CD14-positive monocyte (primary cell): Measurements from ENCODE around the gene ARHGAP11A. TPM values are rescaled to one million over a fixed set of nuclear protein-coding genes. Genes with fewer than 3 reads are reported as not detected.

Experiments used
- DNase-seq, 3 donors: peaks; one replicate each; pipeline ENCODE4 v3.0.0-alpha.2; 2011 to 2022
- H2AFZ ChIP-seq: 2 replicates; pipeline ENCODE4 v1.6.0; 2012; ENCODE audit warnings: mild to moderate bottlenecking, low read depth, low read length, inconsistent platforms; ENCODE audit not compliant: insufficient read depth, poor library complexity, severe bottlenecking
- H3K27ac ChIP-seq, 2 donors: 1 replicate in 1 of 2; 2 replicates in 1 of 2; pipeline ENCODE4 v1.5.1; 2012 to 2013; ENCODE audit warnings: low read length in 2 of 2, control low read depth in 1 of 2, inconsistent platforms in 1 of 2, low read depth in 1 of 2, mild to moderate bottlenecking in 1 of 2
- H3K27me3 ChIP-seq, 2 donors: one replicate each; pipeline versions ENCODE4 v1.6.0 to v1.6.1; 2011 to 2013; ENCODE audit warnings: low read length in 2 of 2; ENCODE audit not compliant: control insufficient read depth in 2 of 2, insufficient read depth in 2 of 2
- H3K36me3 ChIP-seq, 2 donors: replicated peaks in 1 of 2; 1 replicate in 1 of 2; 2 replicates in 1 of 2; pipeline versions ENCODE4 v1.5.1 to v1.6.1; 2012 to 2013; ENCODE audit warnings: low read length in 2 of 2, control low read depth in 1 of 2, inconsistent platforms in 1 of 2, mild to moderate bottlenecking in 1 of 2; ENCODE audit not compliant: insufficient read depth in 2 of 2, control insufficient read depth in 1 of 2
- H3K4me1 ChIP-seq, 2 donors: 1 replicate in 1 of 2; 2 replicates in 1 of 2; pipeline versions ENCODE4 v1.5.1 to v1.6.1; 2012 to 2013; ENCODE audit warnings: low read length in 2 of 2, control low read depth in 1 of 2, inconsistent platforms in 1 of 2, mild to moderate bottlenecking in 1 of 2, moderate library complexity in 1 of 2; ENCODE audit not compliant: insufficient read depth in 2 of 2, control insufficient read depth in 1 of 2
- H3K4me2 ChIP-seq: replicated peaks from 2 replicates; pipeline ENCODE3; 2012; ENCODE audit warnings: low read length, moderate library complexity, mild to moderate bottlenecking; ENCODE audit not compliant: poor library complexity, severe bottlenecking; ENCODE audit errors: extremely low read depth
- H3K4me3 ChIP-seq, 3 experiments: fragments of 200-600 bp in 1 of 3; sonication (generic) in 1 of 3; replicated peaks in 1 of 3; 1 replicate in 2 of 3; 2 replicates in 1 of 3; pipeline ENCODE4 v1.5.1; 2011 to 2013; ENCODE audit warnings: low read length in 3 of 3, mild to moderate bottlenecking in 3 of 3, control low read depth in 2 of 3, low read depth in 2 of 3, inconsistent platforms in 1 of 3, moderate library complexity in 1 of 3
- H3K79me2 ChIP-seq: 2 replicates; pipeline ENCODE4 v1.6.0; 2012; ENCODE audit warnings: mild to moderate bottlenecking, control low read depth, inconsistent platforms, low read length, moderate library complexity; ENCODE audit not compliant: insufficient read depth
- H3K9ac ChIP-seq: 2 replicates; pipeline ENCODE4 v1.6.0; 2017; ENCODE audit warnings: low read length, mild to moderate bottlenecking; ENCODE audit not compliant: insufficient read depth, poor library complexity, severe bottlenecking
- H3K9me3 ChIP-seq, 2 donors: replicated peaks in 1 of 2; 1 replicate in 1 of 2; 2 replicates in 1 of 2; pipeline versions ENCODE4 v1.5.1 to v1.6.1; 2012 to 2013; ENCODE audit warnings: low read length in 2 of 2, control low read depth in 1 of 2; ENCODE audit not compliant: control insufficient read depth in 1 of 2, insufficient read depth in 1 of 2
- H4K20me1 ChIP-seq: 2 replicates; pipeline ENCODE4 v1.6.0; 2012; ENCODE audit warnings: mild to moderate bottlenecking, low read length, control low read depth, moderate library complexity; ENCODE audit not compliant: insufficient read depth
- H3K27ac Mint-ChIP-seq, 7 donors: one replicate each; pipeline ENCODE4 v1.8.0; 2020; ENCODE audit warnings: mild to moderate bottlenecking in 7 of 7, mixed read lengths in 7 of 7, moderate library complexity in 6 of 7, inconsistent platforms in 2 of 7
- H3K27me3 Mint-ChIP-seq, 3 donors: one replicate each; pipeline ENCODE4 v1.8.0; 2021 to 2022; ENCODE audit warnings: low read depth in 3 of 3, mild to moderate bottlenecking in 3 of 3, mixed read lengths in 3 of 3, moderate library complexity in 3 of 3, inconsistent platforms in 1 of 3
- H3K36me3 Mint-ChIP-seq, 2 donors: one replicate each; pipeline ENCODE4 v1.8.0; 2020; ENCODE audit warnings: mixed read lengths in 2 of 2, inconsistent platforms in 1 of 2, mild to moderate bottlenecking in 1 of 2
- H3K4me1 Mint-ChIP-seq: one replicate; pipeline ENCODE4 v1.8.0; 2020; ENCODE audit warnings: mild to moderate bottlenecking, mixed read lengths
- H3K4me3 Mint-ChIP-seq, 2 donors: one replicate each; pipeline ENCODE4 v1.8.0; 2020; ENCODE audit warnings: mild to moderate bottlenecking in 2 of 2, mixed read lengths in 2 of 2, moderate library complexity in 1 of 2
- H3K9me3 Mint-ChIP-seq, 7 donors: one replicate each; pipeline ENCODE4 v1.8.0; 2020 to 2022; ENCODE audit warnings: mixed read lengths in 7 of 7, mild to moderate bottlenecking in 6 of 7, moderate library complexity in 6 of 7, inconsistent platforms in 2 of 7
- WGBS: methylation state at CpG from one replicate; pipeline ENCODE4 v1.1.5; 2013; ENCODE audit warnings: missing lambda C conversion rate; ENCODE audit not compliant: insufficient coverage; 5-methylcytosine and 5-hydroxymethylcytosine counted together
- intact Hi-C, 2 donors: fragments of 100-400 bp; cut with micrococcal nuclease; formaldehyde crosslinking; loops; one replicate each; pipeline versions ENCODE4 v1.15.0 to v1.15.1; 2023
- polyA plus RNA-seq, 3 donors: library from polyadenylated mRNA; depleted of rRNA in 1 of 3; unstranded in 2 of 3; stranded (reverse) in 1 of 3; fragments of 300-500 nt in 2 of 3; fragments of >200 nt in 1 of 3; fragmentation: Illumina TruSeq in 2 of 3; gene quantifications; 1 replicate in 2 of 3; 2 replicates in 1 of 3; pipeline ENCODE4 v1.2.3, GENCODE V29; 2012 to 2021
- TF ChIP-seq, protein P1 (sequence below): fragments of 200-600 bp; IDR thresholded peaks from one replicate; pipeline ENCODE4 v1.8.0; 2022; ENCODE audit warnings: antibody characterized with exemption, mild to moderate bottlenecking

The ARHGAP11A gene
- polyA plus RNA-seq, 3 donors, result 0.91 to 1.6 (median 1.4) TPM

DNA sequence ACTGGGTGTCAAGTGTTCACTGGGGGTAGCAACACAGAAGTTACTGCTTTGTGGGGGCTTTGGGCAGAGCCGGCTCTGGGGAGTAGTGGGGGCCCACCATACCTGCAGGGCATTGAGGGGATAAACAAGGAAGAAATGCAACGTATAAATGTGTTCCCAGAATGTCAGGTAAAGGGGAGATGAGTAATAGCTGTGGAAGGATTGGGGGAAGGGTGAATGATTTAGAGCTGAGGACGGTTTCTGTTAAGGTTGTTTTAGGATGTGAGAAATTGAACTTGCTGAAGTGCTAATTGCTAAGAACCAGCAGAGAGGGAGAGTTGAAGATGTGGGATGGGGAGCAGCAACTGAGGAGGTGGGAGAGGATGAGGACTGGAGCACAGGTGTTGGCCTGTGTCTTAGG lies 36.9 kb downstream of the ARHGAP11A start:
- H2AFZ ChIP-seq, result no peak overlapping the region
- Mint-ChIP-seq H3K27ac (peak overlapping the region in 1 of 7 donors; percentile 17), H3K27me3 (no peaks in the 10 kb centered on the region), H3K9me3 (no peaks in the 10 kb centered on the region), H3K4me1 (no peaks in the 10 kb centered on the region), H3K36me3 (peaks cover 43 to 74% of the 10 kb centered on the region in 2 donors), H3K4me3 (no peak overlapping the region)
- intact Hi-C loops, result no loop called here
- H3K27me3 ChIP-seq, result no peaks in the 10 kb centered on the region
- H3K9me3 ChIP-seq, result no peaks in the 10 kb centered on the region
- WGBS, result 75% methylated on average over 3 of the region's 3 CpGs
- no peak overlapping the region for H3K9ac ChIP-seq
- H3K36me3 ChIP-seq, result peaks cover 15 to 69% of the 10 kb centered on the region in 2 donors
- no peak overlapping the region for H3K27ac ChIP-seq
- no peak for DNase-seq
- no peaks in the 10 kb centered on the region for H3K4me1 ChIP-seq
- H3K4me3 ChIP-seq, result no peak overlapping the region
- TF ChIP-seq, protein P1, sequence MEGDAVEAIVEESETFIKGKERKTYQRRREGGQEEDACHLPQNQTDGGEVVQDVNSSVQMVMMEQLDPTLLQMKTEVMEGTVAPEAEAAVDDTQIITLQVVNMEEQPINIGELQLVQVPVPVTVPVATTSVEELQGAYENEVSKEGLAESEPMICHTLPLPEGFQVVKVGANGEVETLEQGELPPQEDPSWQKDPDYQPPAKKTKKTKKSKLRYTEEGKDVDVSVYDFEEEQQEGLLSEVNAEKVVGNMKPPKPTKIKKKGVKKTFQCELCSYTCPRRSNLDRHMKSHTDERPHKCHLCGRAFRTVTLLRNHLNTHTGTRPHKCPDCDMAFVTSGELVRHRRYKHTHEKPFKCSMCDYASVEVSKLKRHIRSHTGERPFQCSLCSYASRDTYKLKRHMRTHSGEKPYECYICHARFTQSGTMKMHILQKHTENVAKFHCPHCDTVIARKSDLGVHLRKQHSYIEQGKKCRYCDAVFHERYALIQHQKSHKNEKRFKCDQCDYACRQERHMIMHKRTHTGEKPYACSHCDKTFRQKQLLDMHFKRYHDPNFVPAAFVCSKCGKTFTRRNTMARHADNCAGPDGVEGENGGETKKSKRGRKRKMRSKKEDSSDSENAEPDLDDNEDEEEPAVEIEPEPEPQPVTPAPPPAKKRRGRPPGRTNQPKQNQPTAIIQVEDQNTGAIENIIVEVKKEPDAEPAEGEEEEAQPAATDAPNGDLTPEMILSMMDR, result no peak
- no peak overlapping the region for H3K4me2 ChIP-seq
- no peaks in the 10 kb centered on the region for H4K20me1 ChIP-seq
- no peaks in the 10 kb centered on the region for H3K79me2 ChIP-seq

DNA sequence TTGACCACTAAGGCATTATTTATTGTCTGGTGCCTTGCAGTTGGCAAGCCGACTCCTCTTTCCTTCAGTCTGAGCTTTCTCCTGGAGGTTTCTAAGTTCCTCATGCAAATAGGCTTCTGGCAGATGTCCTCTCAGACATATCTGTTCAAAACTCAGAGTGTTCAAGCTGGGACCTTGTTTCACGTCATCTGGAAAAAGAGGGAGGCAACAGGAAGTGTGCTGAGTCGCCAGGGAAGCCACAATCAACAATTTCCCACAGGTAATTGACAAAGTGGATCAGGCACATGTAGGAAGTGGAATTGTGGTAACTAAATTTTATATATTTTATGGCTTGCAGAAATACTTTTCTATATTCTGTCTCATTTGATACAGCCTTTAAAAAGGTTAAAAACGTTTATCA lies 40.8 kb downstream of the ARHGAP11A start:
- no peak overlapping the region for H3K4me3 ChIP-seq
- Mint-ChIP-seq H3K9me3 (no peaks in the 10 kb centered on the region), H3K36me3 (peaks cover 49 to 78% of the 10 kb centered on the region in 2 donors), H3K27me3 (no peaks in the 10 kb centered on the region), H3K4me3 (no peak overlapping the region), H3K4me1 (no peaks in the 10 kb centered on the region), H3K27ac (no peak overlapping the region)
- no peak overlapping the region for H2AFZ ChIP-seq
- H3K4me2 ChIP-seq, result no peak overlapping the region
- H3K79me2 ChIP-seq, result no peaks in the 10 kb centered on the region
- H3K9me3 ChIP-seq, result no peaks in the 10 kb centered on the region
- H3K9ac ChIP-seq, result no peak overlapping the region
- intact Hi-C loops, result no loop called here
- no peaks in the 10 kb centered on the region for H3K4me1 ChIP-seq
- no peak overlapping the region for H3K27ac ChIP-seq
- H3K27me3 ChIP-seq, result no peaks in the 10 kb centered on the region
- TF ChIP-seq, protein P1, result no peak
- no peaks in the 10 kb centered on the region for H4K20me1 ChIP-seq
- DNase-seq, result no peak
- WGBS, result no CpG with 5 or more reads among the region's 4 CpGs
- H3K36me3 ChIP-seq, result peaks cover 16 to 72% of the 10 kb centered on the region in 2 donors
